HG02938 (cell line): ENCODE data around the gene FHAD1.
"Not testable (repeated sequence)": the region's sequence is repeated elsewhere in the genome, so short reads cannot be mapped to it uniquely, and the experiment has no call there.

ENCODE experiments used
- ATAC-seq: cut with Tn5 transposase; IDR thresholded peaks from one replicate; pipeline ENCODE4 v1.9.1; 2021; ENCODE audit warnings: mild to moderate bottlenecking, moderate library complexity; ENCODE audit not compliant: unreplicated experiment

Gene FHAD1

GRCh38 chr1:15362096-15362736, 115.2 kb downstream of the FHAD1 start:
- ATAC-seq: no peak

GRCh38 chr1:15362737-15363128, 115.7 kb downstream of the FHAD1 start:
- no peak for ATAC-seq

GRCh38 chr1:15364740-15365139, 117.7 kb downstream of the FHAD1 start:
- ATAC-seq: no peak

GRCh38 chr1:15368888-15369287, 121.9 kb downstream of the FHAD1 start:
- no peak for ATAC-seq

GRCh38 chr1:15370268-15370667, 123.2 kb downstream of the FHAD1 start:
- ATAC-seq: no peak

- ATAC-seq: no peak
These were observed 123.9 kb downstream of the FHAD1 start for GRCh38 chr1:15370781-15371520.

- ATAC-seq: no peak
These were observed 124.9 kb downstream of the FHAD1 start for GRCh38 chr1:15371610-15372545.

GRCh38 chr1:15378729-15379128, 131.7 kb downstream of the FHAD1 start:
- no peak for ATAC-seq

GRCh38 chr1:15379151-15379550, 132.1 kb downstream of the FHAD1 start:
- ATAC-seq: not testable (repeated sequence)

GRCh38 chr1:15380601-15381508, 133.8 kb downstream of the FHAD1 start:
- ATAC-seq: no peak

- no peak for ATAC-seq
These were observed 134.8 kb downstream of the FHAD1 start for GRCh38 chr1:15381805-15382204.

- no peak for ATAC-seq
These were observed 135.8 kb downstream of the FHAD1 start for GRCh38 chr1:15382601-15383518.

- ATAC-seq: no peak
These were observed 136.8 kb downstream of the FHAD1 start for GRCh38 chr1:15383810-15384209.

GRCh38 chr1:15384301-15384901, 137.4 kb downstream of the FHAD1 start:
- ATAC-seq: no peak

- ATAC-seq: no peak
These were observed 138.4 kb downstream of the FHAD1 start for GRCh38 chr1:15385420-15385819.

GRCh38 chr1:15386164-15386749, 139.2 kb downstream of the FHAD1 start:
- ATAC-seq: no peak

- ATAC-seq: no peak
These were observed 141.3 kb downstream of the FHAD1 start for GRCh38 chr1:15388201-15388880.

- ATAC-seq: not testable (repeated sequence)
These were observed 142.8 kb downstream of the FHAD1 start for GRCh38 chr1:15389828-15390227.
